GM12878 (cell line): ENCODE measurements around the gene SYCE3. TPM values are rescaled to one million over a fixed set of nuclear protein-coding genes. Genes with fewer than 3 reads are reported as not detected.
A peak's percentile ranks its signal among the peaks of the same experiment; 100 is the strongest.

Experiments used
- ATAC-seq: fragments of 200-7000 bp; cut with Tn5 transposase; 3 replicates; pipeline ENCODE4 v1.9.1; 2020; ENCODE audit warnings: mild to moderate bottlenecking, moderate library complexity
- BruUV-seq: library from RNA; stranded (reverse); fragments of 400-500 nt; replicated peaks from 2 replicates; lab custom pipeline; 2021; lab: Mats Ljungman, UMichigan
- CTCF ChIA-PET: fragments of 300-600 bp; sonication (Branson Sonifier 250); formaldehyde crosslinking; extraction: SDS; loops from one replicate; lab custom pipeline; 2021; ENCODE audit warnings: inconsistent platforms; lab: Yijun Ruan, JAX
- POLR2A ChIA-PET: fragments of 350-600 bp; formaldehyde crosslinking; extraction: SDS; loops from one replicate; lab custom pipeline; 2021; ENCODE audit warnings: inconsistent platforms; lab: Charles Lee
- RAD21 ChIA-PET: fragments of 300-600 bp; sonication (Branson Sonifier 250); formaldehyde crosslinking; loops from one replicate; lab custom pipeline; 2023; ENCODE audit warnings: antibody characterized with exemption; ENCODE audit not compliant: unreplicated experiment; lab: Charles Lee
- SMC1A ChIA-PET: fragments of 300-600 bp; sonication (Branson Sonifier 250); formaldehyde crosslinking; loops from one replicate; lab custom pipeline; 2023; ENCODE audit not compliant: unreplicated experiment, uncharacterized antibody; lab: Charles Lee
- DNase-seq: peaks from one replicate; pipeline ENCODE4 v3.0.0-alpha.2; 2011; ENCODE audit warnings: low read depth, low spot score
- FAIRE-seq: peaks from 3 replicates; lab custom pipeline; 2011; peaks lifted over from hg19 to GRCh38; lab: Jason Lieb, UNC
- H2AFZ ChIP-seq: 2 replicates; pipeline ENCODE4 v1.6.0; 2011; ENCODE audit warnings: low read depth, low read length, control low read depth; ENCODE audit not compliant: control insufficient read depth
- H3K27ac ChIP-seq: 2 replicates; pipeline ENCODE4 v1.5.1; 2011; ENCODE audit warnings: control low read depth; ENCODE audit not compliant: control insufficient read depth, insufficient read depth
- H3K27me3 ChIP-seq, 2 experiments: replicated peaks in 1 of 2; 2 replicates each; pipeline versions ENCODE4 v1.6.0 to v1.6.1; 2011; ENCODE audit warnings: low read length in 1 of 2; ENCODE audit not compliant: control insufficient read depth in 2 of 2, insufficient read depth in 2 of 2
- H3K36me3 ChIP-seq, 2 experiments: 2 replicates each; pipeline ENCODE4 v1.5.1; 2011; ENCODE audit warnings: low read length in 1 of 2; ENCODE audit not compliant: control insufficient read depth in 2 of 2, insufficient read depth in 2 of 2
- H3K4me1 ChIP-seq: 2 replicates; pipeline ENCODE4 v1.6.1; 2011; ENCODE audit warnings: mild to moderate bottlenecking, low read length, moderate library complexity, mixed read lengths; ENCODE audit not compliant: control insufficient read depth, insufficient read depth
- H3K4me2 ChIP-seq: 2 replicates; pipeline ENCODE4 v1.6.0; 2011; ENCODE audit warnings: control low read depth; ENCODE audit not compliant: control insufficient read depth, insufficient read depth
- H3K4me3 ChIP-seq: fragments of 200-600 bp; sonication (generic); 2 replicates; pipeline ENCODE4 v1.5.1; 2016
- H3K79me2 ChIP-seq: 2 replicates; pipeline ENCODE4 v1.6.0; 2011; ENCODE audit warnings: low read length; ENCODE audit not compliant: control insufficient read depth, insufficient read depth
- H3K9ac ChIP-seq: 2 replicates; pipeline ENCODE4 v1.8.0; 2011; ENCODE audit warnings: low read length, control low read depth, mixed read lengths; ENCODE audit not compliant: control insufficient read depth, insufficient read depth
- H3K9me3 ChIP-seq: replicated peaks from 3 replicates; pipeline ENCODE4 v1.5.1; 2011; ENCODE audit warnings: mild to moderate bottlenecking, low read length; ENCODE audit not compliant: control insufficient read depth, insufficient read depth
- H4K20me1 ChIP-seq: 2 replicates; pipeline ENCODE4 v1.6.0; 2011; ENCODE audit not compliant: control insufficient read depth, insufficient read depth
- ATF2 ChIP-seq: IDR thresholded peaks from 2 replicates; pipeline ENCODE4 v1.6.1; 2012; ENCODE audit warnings: low read length, inconsistent platforms
- BCL3 ChIP-seq: IDR thresholded peaks from 2 replicates; pipeline ENCODE4 v1.6.1; 2011; ENCODE audit warnings: borderline replicate concordance, low read depth, mild to moderate bottlenecking, moderate library complexity, low read length; ENCODE audit not compliant: insufficient read depth, poor library complexity, severe bottlenecking
- CHD2 ChIP-seq: IDR thresholded peaks from 2 replicates; pipeline ENCODE4 v1.6.1; 2011; ENCODE audit warnings: low read depth, low read length, improper control_type of control experiment, borderline replicate concordance
- EGR1 ChIP-seq, 2 experiments: IDR thresholded peaks; 1 replicate in 1 of 2; 2 replicates in 1 of 2; pipeline ENCODE4 v1.6.1; 2011 to 2012; ENCODE audit warnings: low read depth in 2 of 2, low read length in 2 of 2, borderline replicate concordance in 1 of 2, mild to moderate bottlenecking in 1 of 2, moderate library complexity in 1 of 2
- IKZF1 ChIP-seq: fragments of 450-650 bp; conservative IDR thresholded peaks from 2 replicates; pipeline ENCODE4 v1.6.1; 2017; ENCODE audit warnings: antibody characterized with exemption, mild to moderate bottlenecking
- MEF2A ChIP-seq: IDR thresholded peaks from 2 replicates; pipeline ENCODE4 v1.6.1; 2011; ENCODE audit warnings: low read depth, mild to moderate bottlenecking, low read length, moderate library complexity; ENCODE audit not compliant: insufficient read depth
- NR2C2 ChIP-seq: IDR thresholded peaks from 2 replicates; pipeline ENCODE4 v1.6.1; 2011; ENCODE audit warnings: borderline replicate concordance, low read depth; ENCODE audit not compliant: control insufficient read depth, insufficient read length
- POU2F2 ChIP-seq: IDR thresholded peaks from 3 replicates; pipeline ENCODE4 v1.6.1; 2011; ENCODE audit warnings: low read depth, mild to moderate bottlenecking, low read length, borderline replicate concordance
- SMAD5 ChIP-seq: IDR thresholded peaks from 2 replicates; pipeline ENCODE4 v1.6.1; 2016; ENCODE audit warnings: antibody characterized with exemption, low read depth
- SMC3 ChIP-seq: IDR thresholded peaks from 2 replicates; pipeline ENCODE4 v1.6.1; 2011; ENCODE audit warnings: low read length, improper control_type of control experiment, borderline replicate concordance
- ZBTB33 ChIP-seq: fragments of 450-650 bp; IDR thresholded peaks from 2 replicates; pipeline ENCODE4 v1.6.1; 2017; ENCODE audit warnings: mild to moderate bottlenecking
- whole genome bisulfite sequencing: methylation state at CpG from one replicate; pipeline ENCODE4 v1.1.6; 2016; ENCODE audit warnings: low lambda C conversion rate; ENCODE audit not compliant: insufficient replicate concordance, insufficient coverage; ENCODE audit errors: missing lambda C conversion rate; 5-methylcytosine and 5-hydroxymethylcytosine counted together
- in situ Hi-C: fragments of 300-500 bp; cut with MboI; formaldehyde crosslinking; loops from 9 replicates; pipeline ENCODE4 v1.14.3; 2018; ENCODE audit warnings: mixed read lengths
- intact Hi-C: fragments of 100-400 bp; cut with micrococcal nuclease; formaldehyde crosslinking; loops from one replicate; pipeline ENCODE4 v1.14.2; 2022; ENCODE audit not compliant: unreplicated experiment
- polyA plus RNA-seq, 11 experiments: library from polyadenylated mRNA; depleted of rRNA in 4 of 11; unstranded in 6 of 11; stranded (reverse) in 5 of 11; fragments of >200 nt; fragmentation: Nextera tagmentation in 4 of 11; fragmentation: Illumina TruSeq in 1 of 11; extraction: Ambion mirVana in 4 of 11; extraction: Trizol in 1 of 11; gene quantifications; 1 replicate in 1 of 11; 2 replicates in 10 of 11; pipeline versions ENCODE4 v1.2.1 to v1.2.3, GENCODE V29; 2011 to 2016; ENCODE audit warnings: inconsistent platforms in 2 of 11, missing spikeins in 2 of 11, low read depth in 1 of 11
- total RNA-seq, 4 experiments: library from RNA; depleted of rRNA in 3 of 4; stranded (reverse); fragments of >200 nt in 3 of 4; fragmentation: Illumina TruSeq in 1 of 4; extraction: Trizol in 1 of 4; gene quantifications; 2 replicates each; pipeline versions ENCODE4 v1.2.1 to v1.2.3, GENCODE V29; 2013 to 2021

Gene SYCE3
- total and polyA plus RNA-seq, 10 of the 15 experiments (the other 5 are each of a cell fraction or from before 2014, with no cell fraction given) = 0.38 to 0.91 (median 0.76) TPM; not detected in 4

GRCh38 chr22:50531962-50532674 lies 30.6 kb downstream of the SYCE3 start:
- TSS peak; percentile 29 for BruUV-seq
- Histone ChIP-seq H3K36me3 (no peaks in the 10 kb centered on the region; a peak in 3 of 4 replicates), H3K27ac (peak overlapping the region; percentile 100), H2AFZ (no peak overlapping the region), H3K27me3 (no peaks in the 10 kb centered on the region), H3K79me2 (peaks cover 54% of the 10 kb centered on the region), H3K4me1 (peaks cover 44% of the 10 kb centered on the region), H3K9me3 (no peaks in the 10 kb centered on the region), H3K9ac (peak overlapping the region; percentile 100), H4K20me1 (no peaks in the 10 kb centered on the region), H3K4me2 (peak overlapping the region; percentile 71), H3K4me3 (peak overlapping the region; percentile 78)
- WGBS = 0% methylated on average over 47 of the region's 56 CpGs
- intact Hi-C loops (no loop called here), in situ Hi-C loops (loop anchor here (10.0 kb wide), 1 partner anchor 567 kb away; the partner anchor contains the start of gene PIM3)
- ChIA-PET POLR2A (interaction anchor here (1.6 to 4.2 kb wide), 5 partner anchors 9 to 226 kb away, joined by 3 to 61 read pairs (median 8); partner anchors contain the start of genes LMF2, NCAPH2 and SYCE3), SMC1A (interaction anchor here (1.1 to 2.4 kb wide), 3 partner anchors 10 to 89 kb away, joined by 4 to 18 read pairs (median 5); partner anchors contain the start of gene NCAPH2), CTCF (interaction anchor here (1.6 kb wide), 1 partner anchor 89 kb away, joined by 6 read pairs; no protein-coding TSS in a partner anchor), RAD21 (interaction anchor here (0.5 to 1.8 kb wide), 6 partner anchors 9 to 89 kb away, joined by 3 to 4 read pairs (median 3); partner anchors contain the start of genes LMF2, NCAPH2 and SYCE3)
- DNase-seq = no peak
- peak; percentile 2 for ATAC-seq
- FAIRE-seq = no peak
- TF ChIP-seq EGR1 (IDR thresholded peaks at IDR 0.05; ENCODE audit: borderline replicate concordance in 1 of 2, low read depth in 2 of 2, low read length in 2 of 2) = peak in 1 of 2 experiments; percentile 40; a peak in 1 of 3 replicates
- TF ChIP-seq IKZF1 = peak; percentile 46
- no peak for TF ChIP-seq SMC3
- no peak for TF ChIP-seq ATF2
- peak; percentile 64; the same call in 2 of the 3 replicates for TF ChIP-seq POU2F2
- no peak for TF ChIP-seq MEF2A
- TF ChIP-seq SMAD5 = no peak
- 0 out of 2 replicates have a peak, but pooled peaks have one; percentile 10 for TF ChIP-seq CHD2
- no peak for TF ChIP-seq BCL3
- no peak for TF ChIP-seq NR2C2
- TF ChIP-seq ZBTB33 = no peak
